A549 (cell line): Measurements from ENCODE around the gene ROBO1.

Experiments used
- CBX8 ChIP-seq: fragments of 200-600 bp; sonication (generic); IDR thresholded peaks from 2 replicates; pipeline ENCODE4 v1.6.1; 2016
- ESRRA ChIP-seq: fragments of 150-350 bp; IDR thresholded peaks from 2 replicates; pipeline ENCODE4 v1.6.1; 2014; ENCODE audit warnings: mild to moderate bottlenecking, low read length, borderline replicate concordance
- JUN ChIP-seq, 2 experiments: fragments of >200 bp; sonication (Bioruptor Twin); formaldehyde crosslinking; IDR thresholded peaks; 2 replicates in 1 of 2; 3 replicates in 1 of 2; pipeline ENCODE4 v1.6.1; 2016 to 2017
- MAFK ChIP-seq: fragments of 450-650 bp; IDR thresholded peaks from 2 replicates; pipeline ENCODE4 v1.6.1; 2014; ENCODE audit not compliant: partially characterized antibody
- MAZ ChIP-seq: fragments of 150-350 bp; IDR thresholded peaks from 2 replicates; pipeline ENCODE4 v1.6.1; 2014; ENCODE audit warnings: antibody characterized with exemption, low read depth, low read length, borderline replicate concordance
- POLR2A ChIP-seq: IDR thresholded peaks from 2 replicates; pipeline ENCODE4 v1.6.1; 2012; ENCODE audit warnings: mild to moderate bottlenecking, low read length
- SMC3 ChIP-seq: fragments of >200 bp; sonication (Bioruptor Twin); formaldehyde crosslinking; IDR thresholded peaks from 3 replicates; pipeline ENCODE4 v1.6.1; 2018; ENCODE audit warnings: inconsistent platforms
- SREBF2 ChIP-seq: fragments of 450-650 bp; IDR thresholded peaks from 2 replicates; pipeline ENCODE4 v1.6.1; 2014; ENCODE audit warnings: mild to moderate bottlenecking, moderate library complexity
- TF ChIP-seq, protein P1 (sequence below): fragments of >200 bp; sonication (Bioruptor Twin); formaldehyde crosslinking; IDR thresholded peaks from 3 replicates; pipeline ENCODE4 v1.5.1; 2016
- TF ChIP-seq, protein P2 (sequence below): IDR thresholded peaks from 2 replicates; pipeline ENCODE4 v1.6.1; 2012
- TF ChIP-seq, protein P3 (sequence below): fragments of >200 bp; sonication (Bioruptor Twin); formaldehyde crosslinking; IDR thresholded peaks from 3 replicates; pipeline ENCODE4 v1.6.1; 2016

DNA sequence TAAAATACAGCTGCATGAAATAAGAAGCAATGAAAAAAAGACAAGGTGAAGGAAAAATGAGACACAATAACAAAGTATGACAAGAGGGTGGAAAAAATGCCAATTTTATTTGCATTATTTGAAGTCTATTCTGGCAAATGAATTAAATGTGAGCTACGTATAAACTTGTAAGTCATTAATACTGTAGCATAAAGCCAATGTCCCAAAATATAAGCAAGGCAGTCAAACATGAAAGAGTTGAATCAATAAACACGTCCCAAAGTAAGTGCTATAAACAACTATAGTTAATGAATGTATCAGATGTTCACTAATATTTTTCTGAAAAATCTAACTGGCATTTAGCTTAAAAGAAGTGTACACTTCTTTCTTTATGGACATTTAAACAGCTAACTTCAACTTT, 481.9 kb downstream of the ROBO1 start:
- TF ChIP-seq, protein P1, sequence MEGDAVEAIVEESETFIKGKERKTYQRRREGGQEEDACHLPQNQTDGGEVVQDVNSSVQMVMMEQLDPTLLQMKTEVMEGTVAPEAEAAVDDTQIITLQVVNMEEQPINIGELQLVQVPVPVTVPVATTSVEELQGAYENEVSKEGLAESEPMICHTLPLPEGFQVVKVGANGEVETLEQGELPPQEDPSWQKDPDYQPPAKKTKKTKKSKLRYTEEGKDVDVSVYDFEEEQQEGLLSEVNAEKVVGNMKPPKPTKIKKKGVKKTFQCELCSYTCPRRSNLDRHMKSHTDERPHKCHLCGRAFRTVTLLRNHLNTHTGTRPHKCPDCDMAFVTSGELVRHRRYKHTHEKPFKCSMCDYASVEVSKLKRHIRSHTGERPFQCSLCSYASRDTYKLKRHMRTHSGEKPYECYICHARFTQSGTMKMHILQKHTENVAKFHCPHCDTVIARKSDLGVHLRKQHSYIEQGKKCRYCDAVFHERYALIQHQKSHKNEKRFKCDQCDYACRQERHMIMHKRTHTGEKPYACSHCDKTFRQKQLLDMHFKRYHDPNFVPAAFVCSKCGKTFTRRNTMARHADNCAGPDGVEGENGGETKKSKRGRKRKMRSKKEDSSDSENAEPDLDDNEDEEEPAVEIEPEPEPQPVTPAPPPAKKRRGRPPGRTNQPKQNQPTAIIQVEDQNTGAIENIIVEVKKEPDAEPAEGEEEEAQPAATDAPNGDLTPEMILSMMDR: no peak
- no peak for TF ChIP-seq SMC3
- TF ChIP-seq MAFK: no peak
- TF ChIP-seq CBX8: no peak
- TF ChIP-seq, protein P2, sequence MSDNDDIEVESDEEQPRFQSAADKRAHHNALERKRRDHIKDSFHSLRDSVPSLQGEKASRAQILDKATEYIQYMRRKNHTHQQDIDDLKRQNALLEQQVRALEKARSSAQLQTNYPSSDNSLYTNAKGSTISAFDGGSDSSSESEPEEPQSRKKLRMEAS: no peak
- no peak for TF ChIP-seq SREBF2
- TF ChIP-seq, protein P3, sequence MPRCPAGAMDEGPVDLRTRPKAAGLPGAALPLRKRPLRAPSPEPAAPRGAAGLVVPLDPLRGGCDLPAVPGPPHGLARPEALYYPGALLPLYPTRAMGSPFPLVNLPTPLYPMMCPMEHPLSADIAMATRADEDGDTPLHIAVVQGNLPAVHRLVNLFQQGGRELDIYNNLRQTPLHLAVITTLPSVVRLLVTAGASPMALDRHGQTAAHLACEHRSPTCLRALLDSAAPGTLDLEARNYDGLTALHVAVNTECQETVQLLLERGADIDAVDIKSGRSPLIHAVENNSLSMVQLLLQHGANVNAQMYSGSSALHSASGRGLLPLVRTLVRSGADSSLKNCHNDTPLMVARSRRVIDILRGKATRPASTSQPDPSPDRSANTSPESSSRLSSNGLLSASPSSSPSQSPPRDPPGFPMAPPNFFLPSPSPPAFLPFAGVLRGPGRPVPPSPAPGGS: no peak
- TF ChIP-seq MAZ: no peak
- no peak for TF ChIP-seq ESRRA
- no peak for TF ChIP-seq JUN (IDR thresholded peaks at IDR 0.05)
- no peak for TF ChIP-seq POLR2A
